Suppressor macrophage (primary cell): ENCODE results near the gene EML1.
"Not testable (repeated sequence)": the region's sequence is repeated elsewhere in the genome, so short reads cannot be mapped to it uniquely, and the experiment has no call there.

Experiments
- DNase-seq, 4 experiments: peaks; one replicate each; pipeline ENCODE4 v3.0.0-alpha.2; 2020 to 2022

Gene EML1

DNA sequence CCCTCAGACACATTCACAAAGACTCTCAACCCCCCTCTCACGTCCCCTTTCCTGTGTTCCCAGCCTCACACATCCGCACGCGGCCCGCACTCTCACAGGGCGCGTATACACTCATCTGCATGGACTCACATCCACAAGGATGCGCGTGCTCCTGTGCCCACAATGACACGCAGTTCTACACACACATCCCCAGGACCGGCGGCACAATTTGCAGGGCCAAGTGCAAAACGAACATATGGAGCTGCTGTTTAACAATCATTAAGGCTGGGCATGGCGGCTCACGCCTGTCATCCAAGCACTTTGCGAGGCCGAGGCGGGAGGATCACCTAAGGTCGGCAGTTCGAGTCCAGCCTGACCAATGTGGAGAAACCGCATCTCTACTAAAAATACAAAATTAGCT, 36.4 kb upstream of the EML1 start:
- DNase-seq: no peak

DNA sequence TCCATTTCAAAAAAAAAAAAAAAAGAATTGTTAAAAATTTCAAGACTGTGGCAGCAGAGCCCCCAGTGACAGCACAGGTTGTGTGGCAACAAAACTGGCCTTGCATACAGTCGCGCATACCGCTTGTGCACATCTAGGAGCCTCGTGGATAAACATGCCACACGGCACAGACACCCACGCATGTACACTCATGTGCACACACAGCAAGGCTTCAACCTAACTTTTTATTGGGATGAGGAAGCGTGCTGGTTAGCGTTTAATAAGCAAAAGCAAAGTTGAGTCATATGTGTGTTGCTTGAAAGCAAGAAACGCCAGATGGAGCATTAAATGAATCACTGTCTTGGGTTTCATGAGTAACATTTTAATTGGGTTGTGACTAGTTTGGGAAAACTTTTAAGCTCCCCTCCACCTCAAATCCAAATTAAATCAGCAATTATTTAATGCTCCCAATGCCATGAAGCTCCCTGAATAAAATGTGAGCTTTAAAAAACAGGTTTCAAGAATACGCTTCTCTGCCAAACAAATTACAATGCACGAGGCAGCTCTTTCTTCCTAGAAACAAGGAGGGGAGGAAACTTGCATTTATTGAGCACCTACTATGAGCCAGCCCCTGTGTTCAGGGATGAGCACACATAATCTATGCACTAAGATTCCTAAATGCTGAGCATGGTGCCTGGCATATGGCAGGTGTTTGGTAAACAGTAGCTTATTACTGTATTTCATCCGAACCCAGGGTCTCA, 35.7 kb upstream of the EML1 start:
- DNase-seq: peak in 1 of 4 experiments; percentile 2

DNA sequence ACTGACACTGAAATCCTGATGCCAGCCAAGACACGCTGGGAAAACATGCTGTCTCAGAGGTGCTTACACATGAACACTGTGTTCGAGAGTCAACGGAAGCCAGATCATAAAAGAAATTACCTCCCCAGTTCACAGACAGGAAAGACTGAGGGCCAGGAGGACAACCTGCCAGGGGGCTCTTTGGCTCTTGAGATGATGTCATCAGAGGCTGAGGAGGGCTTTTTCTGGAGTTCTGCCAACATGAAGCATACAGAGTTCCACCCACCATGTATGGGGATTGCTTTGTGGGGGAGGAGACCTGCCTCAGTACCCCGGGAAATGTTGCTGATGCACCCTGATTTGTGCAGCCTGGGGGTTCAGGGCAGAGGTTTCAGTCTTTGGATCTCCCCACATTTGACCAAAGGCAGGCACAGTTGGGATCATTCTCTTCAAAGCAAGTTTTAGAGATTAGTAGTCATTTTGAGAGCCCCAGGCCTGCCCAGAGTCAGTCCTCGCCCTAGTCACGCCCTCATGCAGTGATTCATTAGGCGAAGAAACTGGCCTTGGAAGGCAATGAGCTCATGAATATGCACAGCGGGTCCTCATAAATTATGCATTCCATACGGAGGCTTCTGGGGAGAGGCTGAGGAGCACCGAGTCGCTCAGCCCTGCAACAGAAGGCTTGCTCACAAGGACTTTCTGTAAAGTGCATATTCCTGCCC, 34.9 kb upstream of the EML1 start:
- DNase-seq: no peak

DNA sequence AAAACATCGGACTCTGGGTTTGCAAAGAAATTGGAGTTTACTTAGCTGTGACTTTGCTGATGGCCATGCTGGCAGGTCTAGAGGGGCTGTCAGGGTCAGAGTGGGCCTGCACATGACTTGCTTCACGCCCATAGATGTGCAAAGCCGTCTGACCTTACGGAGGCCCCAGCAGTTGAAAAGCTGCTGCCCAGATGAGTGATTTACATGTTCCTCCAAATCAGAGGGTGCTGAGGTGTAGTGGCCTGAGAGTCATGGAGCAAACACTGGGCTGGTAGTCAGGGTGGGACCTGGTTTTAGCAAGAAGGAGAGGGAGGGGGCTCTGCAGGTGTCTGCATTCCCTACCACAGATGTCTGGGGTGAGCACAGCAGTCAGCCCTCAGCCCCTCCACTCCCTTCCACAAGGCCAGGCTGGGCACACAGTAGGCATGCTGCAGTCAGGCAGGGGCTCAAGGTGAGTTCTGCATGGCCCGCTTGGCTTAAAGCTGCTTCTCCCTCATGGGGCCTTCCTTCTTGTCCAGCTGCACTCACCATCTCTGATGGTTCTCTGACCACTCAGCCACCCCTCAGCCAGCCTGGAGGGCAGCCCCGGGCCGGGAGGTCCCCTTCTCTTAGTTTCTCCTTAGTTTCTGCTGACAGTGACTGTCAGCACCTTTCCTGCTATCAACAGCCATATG, 34.2 kb upstream of the EML1 start:
- no peak for DNase-seq

DNA sequence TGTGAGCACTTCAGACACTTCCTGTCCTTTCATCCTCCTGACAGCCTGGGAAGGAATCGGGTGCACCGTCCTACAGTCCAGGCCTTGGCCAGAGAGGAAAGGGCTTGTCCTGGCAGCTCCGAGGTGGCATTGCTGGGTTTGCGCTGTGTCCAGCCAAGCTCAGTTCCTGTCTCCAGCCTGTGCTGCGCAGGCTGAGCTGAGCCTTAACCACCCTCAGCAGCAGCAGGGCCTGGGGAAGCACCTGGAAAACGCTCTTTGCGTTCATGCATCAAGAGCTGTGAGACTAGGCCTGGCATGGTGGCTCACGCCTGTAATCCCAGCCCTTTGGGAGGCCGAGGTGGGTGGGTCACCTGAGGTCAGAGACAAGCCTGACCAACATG, 33.7 kb upstream of the EML1 start:
- DNase-seq: no peak

DNA sequence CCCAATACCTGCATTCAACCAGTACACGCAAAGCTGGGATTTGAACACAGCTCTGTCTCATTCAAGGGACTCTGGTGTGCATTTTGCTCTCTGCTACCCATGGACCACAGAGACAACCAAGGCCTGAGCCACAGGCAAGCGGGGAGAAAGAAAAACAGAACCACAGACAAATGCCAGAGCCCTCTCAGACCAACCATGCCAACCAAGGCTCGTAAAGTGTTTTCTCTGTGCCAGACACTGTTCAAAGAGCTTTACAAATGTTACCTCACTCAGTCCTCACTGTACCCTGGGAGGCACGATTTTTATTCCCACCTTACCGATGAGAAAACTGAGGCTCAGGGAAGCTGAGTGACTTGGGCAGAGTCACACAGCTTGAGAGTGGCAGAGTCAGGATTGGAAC, 32.4 kb upstream of the EML1 start:
- DNase-seq: no peak

DNA sequence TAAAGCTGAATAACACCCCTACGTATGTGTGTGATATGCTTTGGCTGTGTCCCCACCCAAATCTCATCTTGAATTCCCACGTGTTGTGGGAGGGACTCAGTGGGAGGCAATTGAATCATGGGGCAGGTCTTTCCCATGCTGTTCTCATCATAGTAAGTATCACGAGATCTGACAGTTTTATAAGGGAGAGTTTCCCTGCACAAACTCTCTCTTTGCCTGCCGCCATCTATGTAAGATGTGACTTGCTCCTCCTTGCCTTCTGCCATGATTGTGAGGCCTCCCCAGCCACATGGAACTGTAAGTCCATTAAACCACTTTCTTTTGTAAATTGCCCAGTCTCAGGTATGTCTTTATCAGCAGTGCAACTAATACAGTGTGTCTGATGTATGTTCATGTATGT, 30.3 kb upstream of the EML1 start:
- DNase-seq: not testable (repeated sequence)

DNA sequence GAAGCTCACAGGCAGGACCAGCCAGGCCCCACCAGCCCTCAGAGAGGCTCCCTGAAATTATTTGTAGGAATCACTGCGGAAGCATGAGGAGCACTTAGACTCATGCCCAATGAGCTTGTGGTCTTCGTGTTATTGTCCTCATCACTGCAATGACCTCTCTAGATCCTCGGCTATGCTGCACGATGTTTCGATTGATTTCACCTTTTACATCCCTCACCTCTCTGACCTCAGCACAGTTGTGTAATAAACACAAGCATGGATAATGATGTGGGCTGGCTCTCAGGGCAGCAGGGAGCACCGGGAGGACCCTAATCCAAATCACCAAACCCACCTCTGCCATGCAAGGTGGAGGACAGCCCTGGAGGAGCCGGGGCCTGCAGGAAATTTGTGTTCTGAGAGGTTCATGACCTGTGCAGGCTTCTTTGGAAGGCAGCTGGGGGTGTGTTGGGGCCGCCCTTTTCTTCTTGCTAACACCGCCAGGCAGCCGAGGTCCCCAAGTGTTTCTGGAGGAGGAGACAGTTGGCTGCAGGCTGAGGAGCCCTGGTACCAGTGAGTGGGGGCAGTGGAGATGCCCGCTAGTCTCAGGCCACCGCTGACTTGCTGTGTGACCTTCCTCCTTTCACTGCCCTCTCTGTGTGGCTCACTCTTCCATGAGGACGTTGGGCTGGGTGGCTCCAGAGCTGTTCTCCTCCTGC, 29.5 kb upstream of the EML1 start:
- no peak for DNase-seq

DNA sequence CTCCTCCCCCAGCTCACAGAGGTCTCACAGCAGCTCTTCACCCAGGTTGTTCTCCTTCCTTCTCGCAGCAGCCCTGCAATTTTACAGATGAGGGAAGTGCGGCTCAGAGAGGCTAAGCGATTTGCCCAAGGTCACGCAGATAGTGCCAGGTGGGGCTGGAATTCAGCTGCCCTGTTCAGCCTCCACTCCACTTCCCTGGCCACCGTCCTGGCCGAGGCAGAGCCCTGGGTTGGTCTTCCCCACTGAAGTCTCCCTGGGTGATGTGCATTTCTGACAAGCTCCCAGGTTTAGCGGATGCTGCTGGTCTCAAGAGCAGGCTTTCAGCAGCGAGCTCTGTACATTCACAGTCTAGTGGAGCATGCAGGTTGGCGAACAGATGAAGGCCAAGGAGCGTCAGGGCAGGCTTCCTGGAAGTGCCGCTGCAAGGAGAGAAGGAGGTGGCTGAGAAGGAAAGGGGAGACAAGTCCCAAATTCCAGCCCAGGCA, 28.9 kb upstream of the EML1 start:
- DNase-seq: no peak

DNA sequence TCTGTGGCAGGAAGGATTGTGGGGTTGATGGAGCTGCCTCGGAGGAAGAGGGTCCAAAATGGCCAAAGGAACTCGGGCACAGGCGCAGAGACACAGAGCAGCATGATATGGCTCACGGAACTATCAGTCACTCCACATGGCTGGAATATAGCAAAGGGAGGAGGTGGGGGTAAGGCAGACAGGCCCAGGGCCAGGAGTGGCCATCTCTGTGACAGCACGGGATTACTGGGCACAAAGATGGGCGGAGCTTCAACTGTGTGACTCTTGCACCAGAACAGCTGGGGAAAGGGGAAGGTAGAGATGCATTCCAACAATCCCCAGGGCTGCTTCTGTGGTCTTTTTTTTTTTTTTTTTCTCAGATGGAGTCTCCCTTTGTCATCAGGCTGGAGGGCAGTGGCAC, 24.8 kb upstream of the EML1 start:
- DNase-seq: no peak

DNA sequence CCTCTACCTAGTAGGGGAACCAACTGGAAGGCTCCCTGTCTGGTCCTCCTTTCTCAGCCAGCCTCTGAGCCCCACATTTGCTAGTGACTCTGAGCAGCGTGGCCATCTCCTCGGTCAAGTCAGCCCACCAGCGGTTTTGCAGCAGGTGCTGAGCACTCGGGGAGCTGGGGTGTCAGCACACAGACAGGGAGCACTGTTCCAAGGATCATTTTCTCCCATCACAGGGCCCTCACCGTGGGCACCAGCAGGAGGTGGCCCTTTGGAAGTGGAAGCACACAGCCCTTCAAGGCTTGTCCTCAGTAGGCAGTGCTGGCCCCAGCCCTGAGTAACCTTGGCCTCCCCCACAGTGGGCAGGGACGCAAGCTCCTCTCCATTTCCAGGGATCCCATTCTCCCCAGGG, 24.1 kb upstream of the EML1 start:
- no peak for DNase-seq

DNA sequence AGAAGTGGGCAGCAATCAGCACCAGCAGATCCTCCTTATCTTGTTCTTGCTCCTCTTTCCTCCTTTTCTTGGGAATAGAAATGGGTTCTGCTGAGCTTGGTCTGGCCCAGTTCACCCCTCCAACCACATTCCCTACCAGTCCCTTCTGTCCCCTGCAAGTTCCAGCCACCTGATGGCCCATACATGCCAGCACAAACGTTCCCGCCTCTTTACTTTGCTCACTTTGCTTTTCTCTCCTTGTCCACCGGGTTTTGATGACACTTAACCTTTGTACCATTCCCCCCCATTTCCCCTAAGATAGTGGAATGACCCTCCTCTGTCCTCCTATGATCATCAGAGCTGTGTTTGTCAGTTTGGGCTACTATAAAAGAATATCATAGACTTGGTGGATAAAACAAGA, 23.4 kb upstream of the EML1 start:
- no peak for DNase-seq

DNA sequence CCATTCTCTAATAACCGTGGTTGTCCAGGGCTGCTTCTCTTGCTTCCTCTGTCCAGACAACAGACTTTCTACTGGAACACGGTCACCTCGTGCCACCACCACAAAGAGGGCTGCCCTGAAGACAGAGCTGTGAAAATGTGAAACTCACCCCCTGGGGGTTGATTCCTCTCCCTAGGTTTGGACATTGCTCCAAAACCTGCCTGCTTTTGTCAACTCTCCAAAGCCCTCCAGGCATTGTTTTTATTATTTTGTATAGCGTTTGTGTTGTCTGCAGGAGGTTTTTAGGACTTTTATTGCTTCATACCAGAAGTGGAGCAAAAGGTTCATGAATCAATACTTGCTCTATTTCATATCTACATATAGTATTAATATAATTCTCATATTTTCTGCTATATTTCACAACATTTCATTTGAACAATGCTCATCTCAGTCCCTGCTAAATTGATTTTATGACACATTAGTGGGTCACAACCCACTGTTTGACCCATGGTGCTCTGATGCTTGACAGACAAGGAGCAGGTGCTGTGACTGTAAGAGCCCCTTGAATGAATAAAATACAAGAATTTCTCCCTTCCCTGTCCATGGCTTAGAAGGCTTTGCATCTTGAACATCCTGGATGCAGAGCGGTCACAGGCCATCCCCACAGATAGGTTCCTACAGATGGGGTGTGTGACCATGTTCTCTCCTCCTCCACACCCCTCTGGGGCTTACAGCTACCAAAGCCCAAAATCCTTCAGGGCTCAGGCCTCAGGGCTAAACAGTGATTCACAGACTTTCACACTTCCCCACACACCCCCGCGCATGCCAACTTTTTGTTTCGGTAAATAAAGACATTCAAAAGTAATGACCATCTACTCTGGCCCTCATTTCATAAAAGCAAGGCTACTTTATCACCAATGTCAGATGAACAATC, 20.6 kb upstream of the EML1 start:
- no peak for DNase-seq

DNA sequence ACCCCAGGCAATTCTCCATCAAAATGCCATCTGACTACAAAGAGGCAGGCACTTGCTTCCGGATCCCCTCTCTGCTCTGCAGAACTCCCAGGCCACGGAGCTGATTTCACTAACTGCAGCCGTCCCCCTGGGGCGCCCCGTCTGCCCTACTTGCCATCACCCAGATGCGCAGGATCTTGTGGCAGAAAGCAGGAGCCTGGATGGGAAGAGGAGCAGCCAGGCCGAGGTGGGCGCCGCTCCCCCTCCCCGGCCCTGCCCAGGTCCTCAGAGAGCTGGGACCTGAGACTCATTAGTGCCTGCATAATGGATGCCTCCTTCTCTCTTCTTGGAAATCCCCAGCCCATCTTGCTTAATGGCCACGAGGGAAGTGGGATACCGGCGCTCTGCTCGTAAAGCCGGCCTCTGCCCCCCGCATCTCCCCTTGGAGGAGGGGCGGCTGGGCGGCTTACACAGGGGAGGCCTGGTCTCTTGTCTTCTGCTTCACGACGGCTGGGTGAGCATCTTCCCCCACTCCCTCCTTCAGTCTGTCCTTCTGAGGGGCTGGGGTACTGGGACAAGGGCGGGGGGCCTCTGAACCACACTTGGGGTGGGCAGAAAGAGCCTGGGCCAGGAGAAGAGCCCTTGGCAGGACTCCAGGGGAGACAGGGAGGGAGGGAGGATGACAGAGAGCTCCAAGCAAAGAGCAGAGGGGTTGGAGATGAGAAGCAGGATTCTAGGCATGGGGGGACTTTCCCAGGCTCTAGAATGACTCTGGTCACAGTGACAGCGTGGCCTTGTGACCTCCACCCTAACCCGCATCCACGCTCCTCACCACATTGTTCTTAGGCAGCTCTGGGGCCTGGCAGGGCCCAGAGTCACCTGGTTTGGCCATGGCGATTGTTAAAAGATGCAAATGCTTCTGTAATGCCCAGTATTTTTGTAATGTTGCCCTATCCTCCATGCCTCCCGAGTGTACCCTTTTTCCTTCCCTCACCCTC, 19.4 kb upstream of the EML1 start:
- DNase-seq: no peak

DNA sequence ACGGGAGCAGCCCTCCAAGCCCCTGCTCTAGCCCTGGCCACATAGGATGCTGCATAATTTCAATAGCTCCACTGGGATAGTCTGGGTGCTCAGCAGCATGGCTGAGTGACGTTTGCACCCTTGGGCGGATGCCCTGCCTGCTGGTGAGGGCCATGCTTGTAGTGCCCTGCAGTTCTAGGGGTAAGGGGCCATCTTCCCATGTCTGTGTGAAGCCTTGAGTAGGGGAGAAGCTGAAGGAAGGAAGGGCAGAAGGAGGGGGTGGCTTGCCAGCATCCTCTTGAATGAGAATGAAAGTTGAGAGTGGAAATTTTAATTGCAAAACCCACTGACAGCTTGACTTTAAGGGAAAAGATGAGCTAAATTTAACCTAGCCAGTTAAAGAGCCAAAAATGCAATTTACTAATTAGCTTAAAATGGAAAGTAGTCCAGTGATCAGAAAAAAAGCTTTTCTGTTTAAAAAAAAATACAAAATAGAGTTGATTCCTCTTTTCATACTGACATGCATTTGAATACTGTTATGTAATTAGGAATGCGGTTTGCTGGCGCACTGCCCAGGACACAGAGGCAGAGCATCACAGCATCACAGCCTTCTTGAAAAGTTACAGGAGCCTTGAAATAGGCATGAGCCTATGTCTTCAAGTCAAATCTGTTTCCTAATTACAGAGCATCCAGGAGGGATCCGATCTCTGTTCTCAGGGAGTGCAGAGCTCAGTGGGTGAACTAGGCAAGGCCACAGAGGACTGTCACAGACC, 18.5 kb upstream of the EML1 start:
- peak; percentile 5 to 56 (median 24) for DNase-seq

DNA sequence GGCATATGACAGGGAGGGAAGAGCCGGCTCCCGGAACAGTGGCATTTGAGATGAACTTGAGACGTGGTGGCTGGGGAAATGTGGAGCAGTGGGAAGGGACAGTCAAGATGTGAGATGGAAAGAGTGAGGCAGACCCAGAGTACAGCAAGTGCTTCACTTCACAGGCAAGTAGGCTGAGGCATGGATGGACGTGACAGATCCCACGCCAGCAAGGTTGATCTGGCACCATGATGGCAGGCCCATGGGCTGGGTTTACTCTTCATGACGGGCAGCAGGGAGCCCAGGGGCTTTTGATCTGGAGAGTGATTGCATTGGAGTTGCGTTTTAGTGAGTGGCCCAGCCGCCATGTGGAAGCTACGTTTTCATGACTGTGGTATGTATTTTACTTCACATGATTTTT, 17.9 kb upstream of the EML1 start:
- no peak for DNase-seq

DNA sequence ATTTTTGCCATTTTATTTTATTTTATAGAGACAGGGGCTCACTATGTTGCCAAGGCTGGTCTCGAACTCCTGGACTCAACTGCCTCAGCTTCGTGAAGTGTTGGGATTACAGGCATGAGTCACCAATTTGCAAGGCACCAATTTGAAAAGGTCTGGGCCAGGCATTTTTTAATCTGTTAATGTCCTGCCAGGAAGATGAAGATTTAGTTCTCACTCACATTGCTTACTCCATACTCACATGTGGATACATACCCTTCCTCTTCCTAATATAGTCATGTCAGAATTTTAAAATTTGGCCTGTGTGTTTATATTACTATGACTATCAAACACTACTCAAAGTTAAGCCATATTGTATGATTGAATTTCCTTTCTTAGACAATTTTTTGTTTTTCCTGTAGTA, 15.3 kb upstream of the EML1 start:
- DNase-seq: no peak

DNA sequence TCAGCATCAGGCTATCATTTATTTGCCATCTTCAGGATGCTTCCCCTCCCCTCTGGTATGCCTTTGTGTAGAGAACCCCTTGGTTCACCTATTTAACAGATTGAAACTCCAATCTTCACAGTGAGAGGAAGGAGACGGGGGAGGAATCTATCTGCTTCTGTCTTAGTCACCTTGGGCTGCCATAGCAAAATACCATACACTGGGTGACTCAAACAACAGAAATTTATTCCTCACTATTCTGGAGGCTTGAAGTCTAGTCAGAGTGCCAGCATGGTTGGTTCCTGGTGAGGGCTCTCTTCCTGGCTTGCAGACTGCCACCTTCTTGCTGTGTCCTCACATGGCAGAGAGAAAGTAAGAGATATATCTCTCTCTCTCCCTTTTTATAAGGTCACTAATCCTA, 13.5 kb upstream of the EML1 start:
- DNase-seq: no peak

DNA sequence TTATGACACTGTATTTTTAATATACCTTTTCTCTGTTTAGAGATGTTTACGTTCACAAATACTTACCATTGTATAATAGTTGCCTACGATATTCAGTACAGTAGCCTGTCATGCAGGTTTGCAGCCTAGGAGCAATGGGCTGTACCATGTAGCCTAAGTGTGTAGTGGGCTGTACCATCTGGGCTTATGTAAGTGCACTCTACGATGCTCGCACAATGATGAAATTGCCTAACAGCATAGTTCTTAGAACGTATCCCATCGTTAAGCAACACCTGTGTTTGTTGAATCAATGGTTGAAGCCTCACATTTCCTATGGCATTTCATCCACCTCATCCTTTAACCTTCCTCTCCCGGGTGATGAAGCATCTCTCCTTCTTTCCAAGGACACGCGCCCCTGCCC, 12.5 kb upstream of the EML1 start:
- no peak for DNase-seq

DNA sequence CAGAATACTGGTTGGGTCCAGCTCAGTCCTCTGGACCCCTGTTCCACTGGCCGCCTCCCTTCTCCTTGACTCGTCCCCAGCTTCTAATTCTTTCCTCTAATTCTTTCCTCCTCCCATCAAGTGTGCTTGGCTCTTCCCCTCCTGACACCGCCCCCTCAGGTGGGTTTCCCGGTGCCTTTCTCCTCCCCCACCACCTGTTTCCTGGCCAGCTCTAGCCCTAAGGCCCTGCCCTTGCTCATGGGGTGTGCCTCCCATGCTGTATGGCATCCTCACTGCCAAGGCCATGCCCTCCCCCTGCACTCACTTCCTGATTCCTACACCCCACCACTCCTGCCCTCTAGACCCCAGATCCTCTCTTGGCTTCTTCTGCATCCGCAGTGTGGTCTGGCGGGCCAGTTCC, 12.1 kb upstream of the EML1 start:
- DNase-seq: no peak
